GM23248 (cell line): Measurements from ENCODE around the gene SART3. TPM values are rescaled to one million over a fixed set of nuclear protein-coding genes. Genes with fewer than 3 reads are reported as not detected.
A peak's percentile ranks its signal among the peaks of the same experiment; 100 is the strongest.

Experiments used
- DNase-seq: peaks from one replicate; pipeline ENCODE4 v3.0.0-alpha.2; 2015
- H2AFZ ChIP-seq: fragments of 200-600 bp; sonication (generic); 2 replicates; pipeline ENCODE4 v1.6.1; 2016; ENCODE audit warnings: antibody characterized with exemption
- H3F3A ChIP-seq: fragments of 200-600 bp; sonication (generic); 2 replicates; pipeline ENCODE4 v1.6.1; 2016; ENCODE audit warnings: mild to moderate bottlenecking, antibody characterized with exemption, mixed run types; ENCODE audit not compliant: insufficient read depth
- H3K27ac ChIP-seq: fragments of 200-600 bp; sonication (generic); 2 replicates; pipeline ENCODE4 v1.5.1; 2016; ENCODE audit warnings: mild to moderate bottlenecking
- H3K27me3 ChIP-seq: fragments of 200-600 bp; sonication (generic); replicated peaks from 2 replicates; pipeline ENCODE4 v1.6.1; 2016; ENCODE audit warnings: mild to moderate bottlenecking; ENCODE audit not compliant: insufficient read depth
- H3K36me3 ChIP-seq: fragments of 200-600 bp; sonication (generic); 2 replicates; pipeline ENCODE4 v1.6.1; 2016; ENCODE audit warnings: low read depth, mild to moderate bottlenecking
- H3K4me1 ChIP-seq: fragments of 200-600 bp; sonication (generic); 2 replicates; pipeline ENCODE4 v1.6.1; 2016; ENCODE audit warnings: mild to moderate bottlenecking; ENCODE audit not compliant: insufficient read depth
- H3K4me2 ChIP-seq: fragments of 200-600 bp; sonication (generic); one replicate; pipeline ENCODE4 v1.6.1; 2016; ENCODE audit warnings: mild to moderate bottlenecking; ENCODE audit not compliant: unreplicated experiment
- H3K4me3 ChIP-seq: fragments of 200-600 bp; sonication (generic); 2 replicates; pipeline ENCODE4 v1.5.1; 2016; ENCODE audit warnings: mild to moderate bottlenecking
- H3K79me2 ChIP-seq: fragments of 200-600 bp; sonication (generic); 2 replicates; pipeline ENCODE4 v1.6.1; 2016; ENCODE audit warnings: mild to moderate bottlenecking; ENCODE audit not compliant: insufficient read depth
- H3K9ac ChIP-seq: fragments of 200-600 bp; sonication (generic); 2 replicates; pipeline ENCODE4 v1.6.1; 2016; ENCODE audit warnings: mild to moderate bottlenecking
- H3K9me2 ChIP-seq: fragments of 200-600 bp; sonication (generic); 2 replicates; pipeline ENCODE4 v1.6.1; 2016; ENCODE audit warnings: mixed run types, mild to moderate bottlenecking, moderate library complexity; ENCODE audit not compliant: insufficient read depth
- H3K9me3 ChIP-seq: fragments of 200-600 bp; sonication (generic); one replicate; pipeline ENCODE4 v1.6.1; 2017; ENCODE audit warnings: low read depth
- H4K20me1 ChIP-seq: fragments of 200-600 bp; sonication (generic); 2 replicates; pipeline ENCODE4 v1.6.0; 2016; ENCODE audit not compliant: insufficient read depth
- EZH2 ChIP-seq: fragments of 200-600 bp; sonication (generic); IDR thresholded peaks from 2 replicates; pipeline ENCODE4 v1.6.1; 2018; ENCODE audit warnings: antibody characterized with exemption, mild to moderate bottlenecking; ENCODE audit not compliant: insufficient read depth, poor library complexity, severe bottlenecking
- EZH2phosphoT487 ChIP-seq: fragments of 200-600 bp; sonication (generic); IDR thresholded peaks from 2 replicates; pipeline ENCODE4 v1.6.1; 2018; ENCODE audit warnings: antibody characterized with exemption, moderate library complexity, mild to moderate bottlenecking, low read depth; ENCODE audit not compliant: insufficient read depth
- WGBS, 2 experiments: methylation state at CpG; one replicate each; pipeline ENCODE4 v1.1.6; 2015 to 2017; ENCODE audit warnings: low lambda C conversion rate in 2 of 2, low coverage in 1 of 2; ENCODE audit errors: missing lambda C conversion rate in 2 of 2; 5-methylcytosine and 5-hydroxymethylcytosine counted together
- in situ Hi-C: fragments of 300-500 bp; cut with MboI; formaldehyde crosslinking; loops from 2 replicates; pipeline ENCODE4 v1.15.0; 2020
- polyA plus RNA-seq: library from polyadenylated mRNA; unstranded; fragments of >200 nt; fragmentation: Nextera tagmentation; extraction: Ambion mirVana; gene quantifications from 2 replicates; pipeline ENCODE4 v1.2.1, GENCODE V29; 2016
- total RNA-seq: library from RNA; depleted of rRNA; stranded (reverse); fragments of >200 nt; shearing (Covaris generic); gene quantifications from 2 replicates; pipeline ENCODE4 v1.2.3, GENCODE V29; 2014

The SART3 gene
- total and polyA plus RNA-seq, 2 experiments from 2014 or later = 20.5 to 29.7 TPM

GRCh38 chr12:108600702-108601007 is 39.7 kb upstream of the SART3 start:
- H3F3A ChIP-seq = no peaks in the 10 kb centered on the region; the same call in 1 of the 2 replicates
- H3K9me3 ChIP-seq = no peaks in the 10 kb centered on the region
- H3K79me2 ChIP-seq = peaks cover 17% of the 10 kb centered on the region
- 84 to 89% methylated on average over 4 of the region's 4 CpGs for WGBS, 2 experiments
- TF ChIP-seq EZH2 (no peak), EZH2phosphoT487 (no peak)
- H3K4me1 ChIP-seq = peaks cover 16% of the 10 kb centered on the region
- H3K27ac ChIP-seq = no peak overlapping the region
- no peaks in the 10 kb centered on the region for H3K36me3 ChIP-seq
- H3K9ac ChIP-seq = no peak overlapping the region
- H2AFZ ChIP-seq = no peak overlapping the region
- no peak overlapping the region for H3K4me2 ChIP-seq
- no peaks in the 10 kb centered on the region for H3K27me3 ChIP-seq
- no peaks in the 10 kb centered on the region for H4K20me1 ChIP-seq
- H3K9me2 ChIP-seq = no peaks in the 10 kb centered on the region
- DNase-seq = no peak
- in situ Hi-C loops = no loop called here
- no peak overlapping the region for H3K4me3 ChIP-seq

GRCh38 chr12:108599948-108600701 is 39.2 kb upstream of the SART3 start:
- H3F3A ChIP-seq = no peaks in the 10 kb centered on the region; the same call in 1 of the 2 replicates
- H3K36me3 ChIP-seq = no peaks in the 10 kb centered on the region
- no peaks in the 10 kb centered on the region for H4K20me1 ChIP-seq
- no peak overlapping the region for H3K27ac ChIP-seq
- DNase-seq = no peak
- H3K4me1 ChIP-seq = peaks cover 18% of the 10 kb centered on the region
- 86 to 88% methylated on average over 10 of the region's 10 CpGs for WGBS, 2 experiments
- in situ Hi-C loops = no loop called here
- H3K9ac ChIP-seq = no peak overlapping the region
- TF ChIP-seq EZH2 (no peak), EZH2phosphoT487 (no peak)
- no peaks in the 10 kb centered on the region for H3K27me3 ChIP-seq
- H3K4me3 ChIP-seq = no peak overlapping the region
- no peak overlapping the region for H2AFZ ChIP-seq
- H3K9me2 ChIP-seq = no peaks in the 10 kb centered on the region
- H3K9me3 ChIP-seq = no peaks in the 10 kb centered on the region
- no peak overlapping the region for H3K4me2 ChIP-seq
- peaks cover 22% of the 10 kb centered on the region for H3K79me2 ChIP-seq

- WGBS, 2 experiments = 92 to 94% methylated on average over 6 of the region's 6 CpGs
- in situ Hi-C loops = no loop called here
- H3K4me3 ChIP-seq = no peak overlapping the region
- H3F3A ChIP-seq = no peaks in the 10 kb centered on the region; the same call in 1 of the 2 replicates
- no peak overlapping the region for H2AFZ ChIP-seq
- no peak overlapping the region for H3K27ac ChIP-seq
- no peak overlapping the region for H3K4me2 ChIP-seq
- no peaks in the 10 kb centered on the region for H3K9me3 ChIP-seq
- no peaks in the 10 kb centered on the region for H3K27me3 ChIP-seq
- TF ChIP-seq EZH2phosphoT487 (no peak), EZH2 (no peak)
- no peaks in the 10 kb centered on the region for H4K20me1 ChIP-seq
- H3K9ac ChIP-seq = no peak overlapping the region
- peaks cover 28% of the 10 kb centered on the region for H3K79me2 ChIP-seq
- H3K36me3 ChIP-seq = no peaks in the 10 kb centered on the region
- H3K4me1 ChIP-seq = peaks cover 18% of the 10 kb centered on the region
- no peak for DNase-seq
- no peaks in the 10 kb centered on the region for H3K9me2 ChIP-seq
These were observed 38.6 kb upstream of the SART3 start for GRCh38 chr12:108599541-108599940.

GRCh38 chr12:108598553-108599250 is 37.7 kb upstream of the SART3 start:
- Histone ChIP-seq H3F3A (no peaks in the 10 kb centered on the region; the same call in 1 of the 2 replicates), H3K9me3 (no peaks in the 10 kb centered on the region), H3K9me2 (no peaks in the 10 kb centered on the region), H3K79me2 (peaks cover 32% of the 10 kb centered on the region), H3K36me3 (no peaks in the 10 kb centered on the region), H3K4me1 (peaks cover 18% of the 10 kb centered on the region), H3K4me2 (peak overlapping the region; percentile 75), H3K27me3 (no peaks in the 10 kb centered on the region), H3K27ac (no peak overlapping the region), H3K9ac (peak overlapping the region; percentile 69; the same call in 1 of the 2 replicates), H4K20me1 (no peaks in the 10 kb centered on the region), H2AFZ (peak overlapping the region; percentile 63), H3K4me3 (no peak overlapping the region)
- in situ Hi-C loops = no loop called here
- DNase-seq = no peak
- 95 to 96% methylated on average over 11 of the region's 11 CpGs for WGBS, 2 experiments
- no peak for TF ChIP-seq EZH2
- no peak for TF ChIP-seq EZH2phosphoT487
